Suprapubic skin (tissue), 4 donors: ENCODE data around the gene C1orf226.

Experiments used
- EP300 ChIP-seq: sonication (generic); formaldehyde crosslinking; IDR thresholded peaks from one replicate; pipeline ENCODE4 v1.6.1; 2017; ENCODE audit warnings: antibody characterized with exemption
- POLR2A ChIP-seq, 2 donors: fragments of 450-650 bp; IDR thresholded peaks; one replicate each; pipeline ENCODE4 v1.6.1; 2017; ENCODE audit warnings: antibody characterized with exemption in 2 of 2, mild to moderate bottlenecking in 2 of 2, moderate library complexity in 2 of 2
- POLR2AphosphoS5 ChIP-seq, 3 donors: sonication (generic); formaldehyde crosslinking; IDR thresholded peaks; one replicate each; pipeline ENCODE4 v1.6.1; 2017; ENCODE audit warnings: antibody characterized with exemption in 3 of 3
- TF ChIP-seq, protein P1 (sequence below), 2 donors: fragments of 200-600 bp in 1 of 2; fragments of 450-650 bp in 1 of 2; sonication (generic) in 1 of 2; IDR thresholded peaks; one replicate each; pipeline ENCODE4 v1.5.1; 2016 to 2019; ENCODE audit warnings: antibody characterized with exemption in 2 of 2, mild to moderate bottlenecking in 1 of 2, moderate library complexity in 1 of 2

DNA sequence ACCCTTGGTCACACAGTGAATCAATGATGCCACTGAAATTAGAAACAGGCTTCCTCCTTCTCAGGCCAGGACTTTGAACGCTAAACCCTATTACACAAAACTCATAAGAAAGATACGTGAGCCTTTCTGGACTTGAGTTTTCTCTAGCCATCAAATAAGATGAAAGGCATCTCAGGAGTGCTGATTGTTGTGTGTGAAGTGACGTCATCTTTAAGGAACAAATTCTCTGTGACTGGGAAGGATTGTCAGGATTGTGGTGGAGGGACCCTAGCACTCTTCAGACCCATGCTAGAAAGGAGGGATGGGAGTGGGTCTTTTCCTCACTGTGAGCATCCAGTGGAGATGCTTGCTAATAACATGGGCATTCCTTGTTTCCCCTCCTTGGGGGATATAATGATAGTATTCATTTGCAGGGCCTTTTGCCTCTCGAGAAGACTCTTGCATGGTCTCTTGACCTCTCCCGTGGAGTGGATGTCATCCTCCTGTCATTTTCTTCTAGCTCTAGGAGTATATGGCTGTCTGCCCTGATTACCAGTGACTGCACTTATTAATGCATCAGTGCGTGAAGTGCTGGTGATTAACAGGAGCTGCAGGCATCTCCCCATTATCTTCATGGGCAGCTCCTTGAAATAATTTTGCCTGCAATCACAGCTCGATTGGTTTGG is 44.8 kb upstream of the C1orf226 start:
- TF ChIP-seq POLR2A (IDR thresholded peaks at IDR 0.05) (no peak), POLR2AphosphoS5 (IDR thresholded peaks at IDR 0.05) (no peak), EP300 (no peak)
- TF ChIP-seq, protein P1, sequence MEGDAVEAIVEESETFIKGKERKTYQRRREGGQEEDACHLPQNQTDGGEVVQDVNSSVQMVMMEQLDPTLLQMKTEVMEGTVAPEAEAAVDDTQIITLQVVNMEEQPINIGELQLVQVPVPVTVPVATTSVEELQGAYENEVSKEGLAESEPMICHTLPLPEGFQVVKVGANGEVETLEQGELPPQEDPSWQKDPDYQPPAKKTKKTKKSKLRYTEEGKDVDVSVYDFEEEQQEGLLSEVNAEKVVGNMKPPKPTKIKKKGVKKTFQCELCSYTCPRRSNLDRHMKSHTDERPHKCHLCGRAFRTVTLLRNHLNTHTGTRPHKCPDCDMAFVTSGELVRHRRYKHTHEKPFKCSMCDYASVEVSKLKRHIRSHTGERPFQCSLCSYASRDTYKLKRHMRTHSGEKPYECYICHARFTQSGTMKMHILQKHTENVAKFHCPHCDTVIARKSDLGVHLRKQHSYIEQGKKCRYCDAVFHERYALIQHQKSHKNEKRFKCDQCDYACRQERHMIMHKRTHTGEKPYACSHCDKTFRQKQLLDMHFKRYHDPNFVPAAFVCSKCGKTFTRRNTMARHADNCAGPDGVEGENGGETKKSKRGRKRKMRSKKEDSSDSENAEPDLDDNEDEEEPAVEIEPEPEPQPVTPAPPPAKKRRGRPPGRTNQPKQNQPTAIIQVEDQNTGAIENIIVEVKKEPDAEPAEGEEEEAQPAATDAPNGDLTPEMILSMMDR (IDR thresholded peaks at IDR 0.05): no peak
